Fibroblast of the aortic adventitia (primary cell): ENCODE measurements around the gene RNF157. TPM values are rescaled to one million over a fixed set of nuclear protein-coding genes. Genes with fewer than 3 reads are reported as not detected.

ENCODE experiments used
- DNase-seq: peaks from one replicate; pipeline ENCODE4 v3.0.0-alpha.2; 2010; ENCODE audit warnings: low read depth
- H3K4me3 ChIP-seq: 2 replicates; pipeline ENCODE4 v1.5.1; 2011; ENCODE audit warnings: low read depth, mild to moderate bottlenecking, control low read depth, low read length, moderate library complexity
- CTCF ChIP-seq: IDR thresholded peaks from 2 replicates; pipeline ENCODE4 v1.5.1; 2011; ENCODE audit warnings: mild to moderate bottlenecking, low read length, control low read depth, inconsistent platforms; ENCODE audit not compliant: insufficient read depth
- total RNA-seq: library from RNA; depleted of rRNA; stranded (reverse); fragments of >200 nt; gene quantifications from 2 replicates; pipeline ENCODE4 v1.2.3, GENCODE V29; 2012; ENCODE audit warnings: low replicate concordance

The RNF157 gene
- total RNA-seq, 1 donor: 0.18 TPM

- no peak overlapping the region for H3K4me3 ChIP-seq
- DNase-seq: peak; percentile 20
- TF ChIP-seq CTCF: peak; percentile 11
Measured at GRCh38 chr17:76179496-76180467, 60.5 kb downstream of the RNF157 start.

GRCh38 chr17:76178124-76178523, 62.2 kb downstream of the RNF157 start:
- DNase-seq: no peak
- no peak overlapping the region for H3K4me3 ChIP-seq
- TF ChIP-seq CTCF: no peak

- no peak for TF ChIP-seq CTCF
- DNase-seq: no peak
- no peak overlapping the region for H3K4me3 ChIP-seq
Measured at GRCh38 chr17:76176701-76177574, 63.4 kb downstream of the RNF157 start.

GRCh38 chr17:76174037-76174436, 66.3 kb downstream of the RNF157 start:
- no peak for TF ChIP-seq CTCF
- no peak for DNase-seq

GRCh38 chr17:76173474-76173873, 66.8 kb downstream of the RNF157 start:
- no peak overlapping the region for H3K4me3 ChIP-seq
- no peak for TF ChIP-seq CTCF
- no peak for DNase-seq

More at GRCh38 chr17:76174037-76174436, 66.3 kb downstream of the RNF157 start:
- no peak overlapping the region for H3K4me3 ChIP-seq

GRCh38 chr17:76171706-76172105, 68.6 kb downstream of the RNF157 start:
- no peak for DNase-seq
- TF ChIP-seq CTCF: no peak
- no peak overlapping the region for H3K4me3 ChIP-seq
